ENCODE measurements around the gene CLTB.

Gene CLTB

GRCh38 chr5:176394881-176395675, 21.3 kb downstream of the CLTB start:
- DNase-seq (ENCODE audit: insufficient read length): no peak
- no peak for TF ChIP-seq POLR2AphosphoS5 (IDR thresholded peaks at IDR 0.05; ENCODE audit: low read depth, low read length)
- TF ChIP-seq TAF1 (IDR thresholded peaks at IDR 0.05; ENCODE audit: borderline replicate concordance, low read depth, low read length): no peak
- TF ChIP-seq POLR2A (IDR thresholded peaks at IDR 0.05; ENCODE audit: low read depth, low read length): no peak
- no peak for FAIRE-seq

- no peak for DNase-seq (ENCODE audit: insufficient read length)
- TF ChIP-seq POLR2A (IDR thresholded peaks at IDR 0.05; ENCODE audit: low read depth, low read length) (no peak), POLR2AphosphoS5 (IDR thresholded peaks at IDR 0.05; ENCODE audit: low read depth, low read length) (no peak), TAF1 (IDR thresholded peaks at IDR 0.05; ENCODE audit: borderline replicate concordance, low read depth, low read length) (no peak)
- FAIRE-seq: no peak
These were observed 22.2 kb downstream of the CLTB start for GRCh38 chr5:176394096-176394495.

- TF ChIP-seq POLR2AphosphoS5 (IDR thresholded peaks at IDR 0.05; ENCODE audit: low read depth, low read length) (no peak), TAF1 (IDR thresholded peaks at IDR 0.05; ENCODE audit: borderline replicate concordance, low read depth, low read length) (no peak), POLR2A (IDR thresholded peaks at IDR 0.05; ENCODE audit: low read depth, low read length) (no peak)
- no peak for DNase-seq (ENCODE audit: insufficient read length)
- FAIRE-seq: no peak
These were observed 23.8 kb downstream of the CLTB start for GRCh38 chr5:176392526-176392925.

GRCh38 chr5:176391999-176392398, 24.3 kb downstream of the CLTB start:
- TF ChIP-seq POLR2A (IDR thresholded peaks at IDR 0.05; ENCODE audit: low read depth, low read length): no peak
- no peak for TF ChIP-seq POLR2AphosphoS5 (IDR thresholded peaks at IDR 0.05; ENCODE audit: low read depth, low read length)
- no peak for TF ChIP-seq TAF1 (IDR thresholded peaks at IDR 0.05; ENCODE audit: borderline replicate concordance, low read depth, low read length)
- no peak for DNase-seq (ENCODE audit: insufficient read length)
- FAIRE-seq: no peak

GRCh38 chr5:176391479-176391878, 24.9 kb downstream of the CLTB start:
- no peak for FAIRE-seq
- TF ChIP-seq TAF1 (IDR thresholded peaks at IDR 0.05; ENCODE audit: borderline replicate concordance, low read depth, low read length) (no peak), POLR2A (IDR thresholded peaks at IDR 0.05; ENCODE audit: low read depth, low read length) (0 out of 2 replicates have a peak, but pooled peaks have one; percentile 2)

GRCh38 chr5:176389135-176390123, 26.9 kb downstream of the CLTB start:
- DNase-seq (ENCODE audit: insufficient read length): no peak
- TF ChIP-seq TAF1 (IDR thresholded peaks at IDR 0.05; ENCODE audit: borderline replicate concordance, low read depth, low read length): peak; percentile 49; the same call in 1 of the 2 replicates
- TF ChIP-seq POLR2AphosphoS5 (IDR thresholded peaks at IDR 0.05; ENCODE audit: low read depth, low read length): peak; percentile 87
- peak; percentile 76 for TF ChIP-seq POLR2A (IDR thresholded peaks at IDR 0.05; ENCODE audit: low read depth, low read length)
- no peak for FAIRE-seq

More at GRCh38 chr5:176391479-176391878, 24.9 kb downstream of the CLTB start:
- no peak for DNase-seq (ENCODE audit: insufficient read length)

GRCh38 chr5:176388444-176389134, 27.8 kb downstream of the CLTB start, which contains the start of the genes HIGD2A and NOP16:
HIGD2A (plus strand) TSS chr5:176388751; CDS start chr5:176388820, 69 bp downstream.
NOP16 (minus strand) TSS chr5:176388598; CDS start chr5:176388539, 59 bp downstream.
- peak; percentile 67; the same call in 1 of the 2 replicates for TF ChIP-seq TAF1 (IDR thresholded peaks at IDR 0.05; ENCODE audit: borderline replicate concordance, low read depth, low read length)
- TF ChIP-seq POLR2AphosphoS5 (IDR thresholded peaks at IDR 0.05; ENCODE audit: low read depth, low read length): peak; percentile 87
- peak; percentile 91 for TF ChIP-seq POLR2A (IDR thresholded peaks at IDR 0.05; ENCODE audit: low read depth, low read length)
- DNase-seq (ENCODE audit: insufficient read length) (peak; percentile 91), FAIRE-seq (peak; percentile 98)

- TF ChIP-seq POLR2AphosphoS5 (IDR thresholded peaks at IDR 0.05; ENCODE audit: low read depth, low read length): no peak; the same call in 1 of the 2 replicates
- DNase-seq (ENCODE audit: insufficient read length) (no peak), FAIRE-seq (peak; percentile 38)
These were observed 28.3 kb downstream of the CLTB start for GRCh38 chr5:176388003-176388443.

GRCh38 chr5:176387384-176387925, 28.9 kb downstream of the CLTB start:
- DNase-seq (ENCODE audit: insufficient read length) (no peak), FAIRE-seq (peak; percentile 36)
- TF ChIP-seq TAF1 (IDR thresholded peaks at IDR 0.05; ENCODE audit: borderline replicate concordance, low read depth, low read length) (no peak), POLR2A (IDR thresholded peaks at IDR 0.05; ENCODE audit: low read depth, low read length) (no peak), POLR2AphosphoS5 (IDR thresholded peaks at IDR 0.05; ENCODE audit: low read depth, low read length) (no peak)

GRCh38 chr5:176386491-176386890, 29.8 kb downstream of the CLTB start:
- no peak for FAIRE-seq
- no peak for DNase-seq (ENCODE audit: insufficient read length)
- TF ChIP-seq POLR2AphosphoS5 (IDR thresholded peaks at IDR 0.05; ENCODE audit: low read depth, low read length) (no peak), TAF1 (IDR thresholded peaks at IDR 0.05; ENCODE audit: borderline replicate concordance, low read depth, low read length) (no peak), POLR2A (IDR thresholded peaks at IDR 0.05; ENCODE audit: low read depth, low read length) (no peak)

Measured in GM12892 (cell line).